T-helper 22 cell (primary cell): ENCODE results near the gene CHRNB1.

Experiments
- DNase-seq: peaks from one replicate; pipeline ENCODE4 v3.0.0-alpha.2; 2020; ENCODE audit warnings: low read depth

The CHRNB1 gene

GRCh38 chr17:7437950-7438614, 6.8 kb upstream of the CHRNB1 start:
- DNase-seq = no peak

GRCh38 chr17:7438656-7439460, 6.0 kb upstream of the CHRNB1 start:
- no peak for DNase-seq

DNA sequence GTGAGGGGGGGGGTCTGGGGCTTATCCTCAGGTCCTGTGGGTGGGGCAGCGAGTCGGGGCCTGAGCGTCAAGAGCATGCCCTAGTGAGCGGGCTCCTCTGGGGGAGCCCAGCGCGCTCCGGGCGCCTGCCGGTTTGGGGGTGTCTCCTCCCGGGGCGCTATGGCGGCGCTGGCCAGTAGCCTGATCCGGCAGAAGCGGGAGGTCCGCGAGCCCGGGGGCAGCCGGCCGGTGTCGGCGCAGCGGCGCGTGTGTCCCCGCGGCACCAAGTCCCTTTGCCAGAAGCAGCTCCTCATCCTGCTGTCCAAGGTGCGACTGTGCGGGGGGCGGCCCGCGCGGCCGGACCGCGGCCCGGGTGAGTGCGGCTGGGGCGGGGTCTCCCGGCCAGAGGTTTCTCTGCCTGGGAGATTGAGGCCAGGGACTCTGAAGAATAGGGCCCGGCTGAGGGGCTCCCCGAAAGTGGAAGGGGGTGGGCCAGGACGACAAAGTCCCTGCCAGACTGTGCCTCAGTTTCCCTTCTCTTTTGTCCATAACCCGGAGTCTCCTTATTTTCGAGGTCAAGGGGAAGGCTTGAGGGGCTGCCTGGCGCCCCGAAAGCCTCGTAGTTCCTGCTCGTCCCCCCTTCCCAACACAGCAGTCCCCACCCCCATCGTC, 5.3 kb upstream of the CHRNB1 start, which contains the start of gene FGF11:
TSS of gene FGF11 (plus strand) at position 51 of the 651 bp plus-strand sequence. CDS start at position 160, 109 bp downstream.
- DNase-seq = no peak

DNA sequence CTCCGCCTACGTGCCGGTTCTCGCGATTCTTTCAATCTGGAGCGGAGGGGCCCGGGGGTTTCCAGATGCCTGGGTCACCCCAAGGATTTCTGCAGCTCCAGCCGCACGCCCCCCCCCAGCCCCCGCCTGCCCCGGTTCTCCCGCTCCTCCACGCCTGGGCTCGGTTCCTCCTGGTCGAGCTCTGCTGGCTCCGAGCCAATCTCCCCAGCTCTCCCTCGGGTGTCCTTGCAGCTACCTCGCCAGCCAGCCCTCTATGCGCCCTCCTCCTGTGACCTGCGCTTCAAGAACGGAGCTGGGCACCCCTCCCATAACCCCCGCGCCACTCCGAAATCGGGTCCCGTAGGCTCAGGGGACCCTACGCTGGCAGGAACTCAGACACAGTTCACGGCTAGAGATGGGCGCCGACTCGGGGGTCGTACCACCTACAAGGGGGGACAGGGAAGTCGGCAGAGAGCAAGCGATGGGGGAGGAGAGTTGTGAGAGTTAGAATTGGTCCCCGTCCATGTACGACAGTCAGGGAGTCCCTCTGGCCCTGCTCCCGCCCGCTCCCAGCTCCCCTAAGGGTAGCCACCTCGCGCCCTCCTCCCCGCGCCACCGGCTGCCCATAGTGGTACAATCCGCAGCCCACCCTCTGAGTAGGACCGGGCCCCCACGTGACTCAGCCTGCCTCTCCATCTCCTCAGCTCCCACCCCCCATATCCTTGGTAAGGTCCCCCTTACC, 4.6 kb upstream of the CHRNB1 start:
- DNase-seq = peak; percentile 14

DNA sequence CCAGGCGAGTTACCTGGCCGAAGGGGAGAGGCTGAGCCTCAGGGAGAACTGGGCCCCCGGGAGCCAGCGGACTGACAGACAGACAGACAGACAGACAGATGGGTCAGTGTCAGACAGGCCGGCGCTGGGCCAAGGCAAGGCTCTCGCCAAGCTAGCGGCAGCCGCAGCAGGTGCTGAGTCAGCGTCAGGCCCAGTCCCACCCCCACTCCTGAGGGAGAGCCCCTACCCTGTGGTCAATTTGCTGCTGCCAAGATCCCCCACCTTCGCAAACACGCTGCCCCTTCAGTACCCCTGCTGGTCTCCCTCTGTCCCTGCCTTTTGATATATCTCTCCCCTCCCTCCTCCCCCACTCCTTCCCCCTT, 4.0 kb upstream of the CHRNB1 start:
- no peak for DNase-seq

DNA sequence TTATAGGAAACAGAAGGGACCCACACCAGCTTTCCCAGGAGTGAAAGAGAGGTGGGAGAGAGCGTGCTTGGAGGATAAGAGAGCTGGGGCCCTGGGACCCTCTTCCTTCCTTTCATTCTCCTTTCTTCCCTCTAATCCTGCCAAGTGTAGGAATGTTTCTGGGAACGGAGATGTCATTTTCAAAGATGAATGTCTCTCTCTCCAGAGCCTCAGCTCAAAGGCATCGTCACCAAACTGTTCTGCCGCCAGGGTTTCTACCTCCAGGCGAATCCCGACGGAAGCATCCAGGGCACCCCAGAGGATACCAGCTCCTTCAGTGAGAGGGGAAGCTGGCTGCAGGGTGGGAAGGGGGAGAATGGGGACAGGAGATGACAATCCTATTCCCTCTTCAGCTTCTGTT, 3.6 kb upstream of the CHRNB1 start:
- DNase-seq = no peak

- DNase-seq = no peak
Observed at GRCh38 chr17:7442142-7442541, 2.7 kb upstream of the CHRNB1 start.

GRCh38 chr17:7443499-7444485, 1.1 kb upstream of the CHRNB1 start:
- no peak for DNase-seq

DNA sequence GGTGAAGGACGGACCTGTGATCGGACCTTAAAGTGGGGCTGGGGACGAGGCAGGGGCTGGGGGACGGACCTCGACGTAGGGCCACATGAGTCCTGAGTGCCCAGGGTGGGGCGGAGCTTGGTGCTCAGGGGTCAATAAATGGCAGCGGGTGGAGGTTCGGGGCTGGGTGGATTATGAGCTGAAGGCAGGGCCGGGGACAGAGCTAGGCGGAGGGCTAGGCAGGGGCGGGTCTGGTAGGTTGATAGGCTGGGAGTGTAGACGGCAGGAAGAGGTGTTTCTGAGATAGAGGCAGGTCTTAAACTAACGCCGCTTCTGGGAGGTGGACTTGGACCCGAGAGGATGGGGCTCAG, 733 bp downstream of the CHRNB1 start:
- no peak for DNase-seq

DNA sequence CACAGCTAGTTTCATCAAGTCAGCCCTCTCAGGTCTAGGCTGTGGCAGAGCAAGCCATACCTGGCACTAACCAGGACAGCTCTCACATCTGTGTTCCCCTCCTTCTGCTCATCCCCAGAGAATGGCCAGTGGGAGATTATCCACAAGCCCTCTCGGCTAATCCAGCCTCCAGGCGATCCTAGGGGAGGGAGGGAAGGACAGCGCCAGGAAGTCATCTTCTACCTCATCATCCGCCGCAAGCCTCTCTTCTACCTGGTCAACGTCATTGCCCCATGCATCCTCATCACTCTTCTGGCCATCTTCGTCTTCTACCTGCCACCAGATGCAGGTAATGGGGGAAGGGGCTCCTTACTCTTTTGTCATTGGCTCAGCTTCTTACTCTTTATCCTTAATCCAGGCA, 3.6 kb downstream of the CHRNB1 start:
- no peak for DNase-seq

DNA sequence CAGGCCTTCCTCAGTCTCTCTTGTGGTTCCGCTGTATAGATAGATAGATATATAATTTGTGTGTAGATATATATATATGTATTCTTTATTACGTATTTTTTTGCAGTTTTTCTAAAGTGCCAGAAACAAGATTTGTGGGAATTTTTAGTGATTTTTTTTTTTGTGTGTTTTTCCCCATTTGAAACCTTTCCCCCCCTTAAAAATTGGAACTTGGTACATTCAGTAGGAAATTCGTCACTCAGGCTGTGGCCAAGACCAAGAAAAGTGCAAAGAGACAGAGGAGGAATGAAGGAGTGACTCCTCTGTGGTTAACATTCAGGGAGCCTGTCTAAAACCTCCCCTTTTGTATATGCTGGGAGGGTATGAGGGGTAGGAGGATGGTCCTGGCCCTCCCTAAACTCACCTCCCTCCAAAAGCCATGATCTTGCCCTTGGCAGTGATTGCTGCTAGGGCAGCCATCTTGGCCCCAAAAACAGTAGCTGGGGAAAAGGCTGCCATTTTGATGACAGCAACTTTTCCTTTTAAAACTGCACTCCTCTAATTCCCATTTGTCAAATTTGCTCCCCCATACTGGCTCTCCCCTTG, 15.2 kb downstream of the CHRNB1 start:
- DNase-seq = no peak

GRCh38 chr17:7460850-7461660, 16.2 kb downstream of the CHRNB1 start:
- DNase-seq = no peak

GRCh38 chr17:7462474-7463371, 17.9 kb downstream of the CHRNB1 start:
- DNase-seq = no peak

DNA sequence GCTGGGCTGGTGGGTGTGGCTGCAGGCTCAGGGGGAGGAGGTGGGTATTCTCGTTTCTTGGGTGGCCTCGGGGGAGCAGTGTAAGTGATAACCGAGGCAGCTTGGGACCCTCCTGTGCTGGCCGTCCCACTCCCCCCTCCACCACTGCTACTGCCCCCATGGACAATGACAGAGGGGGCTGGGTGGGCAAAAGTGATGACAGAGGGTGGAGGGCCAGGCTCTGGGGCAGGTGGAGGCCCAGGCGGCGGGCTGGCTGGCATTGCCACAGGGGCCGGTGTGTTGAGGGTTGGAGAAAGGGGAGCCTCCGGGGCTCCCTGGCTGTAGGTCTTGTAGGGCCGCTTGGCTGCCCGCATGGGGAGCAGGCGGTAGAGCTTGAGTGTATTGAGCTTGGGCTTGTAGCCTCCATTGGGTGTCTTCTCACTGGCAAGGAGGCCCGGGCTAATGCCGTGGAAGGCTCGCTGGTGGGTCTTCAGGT, 18.5 kb downstream of the CHRNB1 start:
- DNase-seq = no peak

DNA sequence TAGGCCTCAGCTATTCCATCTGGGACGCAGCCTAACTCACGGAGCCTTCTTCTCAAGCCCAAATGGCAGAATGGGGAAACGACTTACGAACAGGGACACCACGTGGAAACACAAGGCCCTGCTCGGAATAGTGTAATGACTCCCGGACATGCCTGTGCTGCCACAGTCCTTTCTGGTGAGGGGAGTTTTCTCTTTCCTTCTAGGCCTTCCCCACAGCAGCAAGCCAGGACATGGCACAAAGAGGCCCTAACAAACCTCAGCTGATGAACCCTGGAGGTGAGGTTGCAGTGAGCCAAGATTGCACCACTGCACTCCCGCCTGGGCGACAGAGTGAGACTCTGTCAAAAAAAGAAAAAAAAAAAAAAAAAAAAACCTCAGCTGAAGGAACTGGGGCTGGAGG, 19.2 kb downstream of the CHRNB1 start:
- DNase-seq = no peak

DNA sequence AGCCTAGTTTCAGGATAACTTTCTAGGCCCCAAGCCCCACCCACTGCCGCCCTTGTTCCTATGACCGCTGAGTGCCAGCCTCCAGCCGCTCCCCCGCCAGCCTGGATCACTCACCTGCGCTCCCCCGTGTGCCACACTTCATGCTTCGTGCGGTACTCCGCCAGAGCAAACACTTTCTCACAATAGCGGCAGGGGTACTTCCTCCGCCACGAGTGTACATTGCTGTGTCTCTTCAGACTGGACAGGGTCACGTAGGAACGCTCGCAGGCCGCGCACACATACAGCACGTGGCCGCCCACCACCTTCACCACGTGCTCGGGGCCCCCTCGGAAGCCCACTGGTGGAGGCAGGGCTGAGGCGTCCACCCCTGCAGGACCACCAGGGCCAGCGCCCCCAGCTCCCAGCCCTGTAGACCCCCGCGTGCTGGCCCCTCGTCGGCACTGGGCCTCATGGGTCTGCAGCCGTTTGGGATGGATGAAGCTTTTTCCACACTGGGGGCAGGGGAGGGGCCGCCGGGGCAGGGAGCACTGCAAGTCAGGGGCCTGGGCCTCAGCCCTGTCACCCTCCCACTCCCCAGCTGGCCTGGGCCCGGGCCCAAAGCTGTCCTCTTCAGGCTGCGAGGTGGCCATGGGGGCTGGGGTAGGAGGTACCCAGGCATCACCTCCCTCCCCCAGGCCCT, 20.9 kb downstream of the CHRNB1 start:
- DNase-seq = no peak

- DNase-seq = no peak
Observed at GRCh38 chr17:7466318-7466638, 21.4 kb downstream of the CHRNB1 start.

DNA sequence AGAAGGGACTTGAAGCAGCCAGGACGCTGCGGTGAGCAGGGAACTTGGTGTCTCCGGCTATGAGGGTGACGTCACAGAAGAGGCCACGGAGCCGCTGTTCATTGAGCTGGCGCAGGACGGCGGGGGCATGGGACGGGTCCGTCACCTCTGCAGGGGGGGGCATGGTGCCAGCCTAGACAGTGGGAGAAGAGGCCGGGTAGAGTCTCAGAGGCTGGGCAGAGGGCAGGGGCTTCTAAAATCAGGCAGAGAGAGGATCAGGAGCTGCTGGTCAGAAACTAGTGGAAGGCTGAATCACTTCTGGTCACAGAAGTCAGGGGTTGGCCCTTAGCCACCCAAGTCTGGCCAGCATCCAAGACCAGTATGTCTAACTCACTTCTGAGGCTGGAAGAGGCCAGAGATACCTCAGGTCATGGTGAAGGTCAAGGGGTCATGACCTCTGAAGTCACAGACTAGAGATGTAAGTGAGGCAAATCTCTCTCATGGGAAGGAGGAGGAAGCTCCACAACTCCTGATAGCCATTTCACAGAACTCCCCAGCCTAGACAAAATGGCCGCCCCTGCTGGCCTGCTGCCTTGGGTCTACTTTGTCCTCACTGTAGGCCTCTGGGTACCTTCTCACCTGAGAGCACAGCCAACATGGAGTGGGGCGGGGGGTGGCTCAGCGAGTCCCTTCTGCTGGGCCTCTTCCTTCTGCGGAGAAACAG, 21.9 kb downstream of the CHRNB1 start:
- DNase-seq = no peak
